Astrocyte (in vitro differentiated cells and primary cell): ENCODE data around the gene ADGRA1. TPM values are rescaled to one million over a fixed set of nuclear protein-coding genes. Genes with fewer than 3 reads are reported as not detected.

Experiments
- DNase-seq: peaks from one replicate; pipeline ENCODE4 v3.0.0-alpha.2; 2010; ENCODE audit warnings: low read depth
- FAIRE-seq: peaks from 2 replicates; lab custom pipeline; 2011; peaks lifted over from hg19 to GRCh38; lab: Jason Lieb, UNC
- H2AFZ ChIP-seq: 2 replicates; pipeline ENCODE4 v1.6.0; 2012; ENCODE audit warnings: low read depth, low read length, inconsistent platforms
- H3K27ac ChIP-seq: 2 replicates; pipeline ENCODE4 v1.5.1; 2011; ENCODE audit warnings: low read depth, low read length, inconsistent platforms
- H3K27me3 ChIP-seq: 2 replicates; pipeline ENCODE4 v1.6.0; 2011; ENCODE audit warnings: low read length, inconsistent platforms; ENCODE audit not compliant: insufficient read depth
- H3K36me3 ChIP-seq: 2 replicates; pipeline ENCODE4 v1.5.1; 2011; ENCODE audit warnings: low read length, inconsistent platforms; ENCODE audit not compliant: insufficient read depth
- H3K4me1 ChIP-seq: 2 replicates; pipeline ENCODE4 v1.5.1; 2011; ENCODE audit warnings: low read length, inconsistent platforms; ENCODE audit not compliant: insufficient read depth
- H3K4me2 ChIP-seq: 2 replicates; pipeline ENCODE4 v1.6.0; 2012; ENCODE audit warnings: low read length, inconsistent platforms
- H3K4me3 ChIP-seq: 2 replicates; pipeline ENCODE4 v1.5.1; 2011; ENCODE audit warnings: low read depth, mild to moderate bottlenecking, low read length, inconsistent platforms; ENCODE audit not compliant: insufficient read depth
- H3K79me2 ChIP-seq: 2 replicates; pipeline ENCODE4 v1.6.0; 2012; ENCODE audit warnings: mild to moderate bottlenecking, low read length, inconsistent platforms; ENCODE audit not compliant: insufficient read depth
- H3K9ac ChIP-seq: 2 replicates; pipeline ENCODE4 v1.6.0; 2012; ENCODE audit warnings: mild to moderate bottlenecking, low read length, inconsistent platforms
- H3K9me3 ChIP-seq: 2 replicates; pipeline ENCODE4 v1.5.1; 2012; ENCODE audit warnings: low read depth, mild to moderate bottlenecking, low read length, inconsistent platforms; ENCODE audit not compliant: insufficient read depth
- H4K20me1 ChIP-seq: 2 replicates; pipeline ENCODE4 v1.6.0; 2012; ENCODE audit warnings: low read length, inconsistent platforms; ENCODE audit not compliant: insufficient read depth
- H3K27ac Mint-ChIP-seq: one replicate; pipeline ENCODE4 v1.8.0; 2021; ENCODE audit warnings: mild to moderate bottlenecking, mixed read lengths; ENCODE audit not compliant: unreplicated experiment
- H3K27me3 Mint-ChIP-seq: one replicate; pipeline ENCODE4 v1.8.0; 2021; ENCODE audit warnings: low read depth, mixed read lengths; ENCODE audit not compliant: unreplicated experiment
- H3K36me3 Mint-ChIP-seq: one replicate; pipeline ENCODE4 v1.8.0; 2021; ENCODE audit warnings: low read depth, mixed read lengths; ENCODE audit not compliant: unreplicated experiment
- H3K4me1 Mint-ChIP-seq: one replicate; pipeline ENCODE4 v1.8.0; 2021; ENCODE audit warnings: low read depth, mixed read lengths; ENCODE audit not compliant: unreplicated experiment
- H3K4me3 Mint-ChIP-seq: one replicate; pipeline ENCODE4 v1.8.0; 2021; ENCODE audit warnings: mild to moderate bottlenecking, moderate library complexity, mixed read lengths; ENCODE audit not compliant: unreplicated experiment
- H3K9me3 Mint-ChIP-seq: one replicate; pipeline ENCODE4 v1.8.0; 2021; ENCODE audit warnings: mild to moderate bottlenecking, mixed read lengths; ENCODE audit not compliant: unreplicated experiment
- EZH2 ChIP-seq: IDR thresholded peaks from 2 replicates; pipeline ENCODE4 v1.6.1; 2012; ENCODE audit warnings: mild to moderate bottlenecking, low read length, inconsistent platforms; ENCODE audit not compliant: insufficient read depth
- total RNA-seq: library from RNA; stranded (reverse); gene quantifications from 2 replicates; pipeline ENCODE4 v1.2.1, GENCODE V29; 2021
- TF ChIP-seq, protein P1 (sequence below): IDR thresholded peaks from 2 replicates; pipeline ENCODE4 v1.5.1; 2011; ENCODE audit warnings: low read depth, mild to moderate bottlenecking, inconsistent platforms, low read length, moderate library complexity; ENCODE audit not compliant: insufficient read depth

Gene ADGRA1
- total RNA-seq, 1 donor from 2014 or later, result not detected

DNA sequence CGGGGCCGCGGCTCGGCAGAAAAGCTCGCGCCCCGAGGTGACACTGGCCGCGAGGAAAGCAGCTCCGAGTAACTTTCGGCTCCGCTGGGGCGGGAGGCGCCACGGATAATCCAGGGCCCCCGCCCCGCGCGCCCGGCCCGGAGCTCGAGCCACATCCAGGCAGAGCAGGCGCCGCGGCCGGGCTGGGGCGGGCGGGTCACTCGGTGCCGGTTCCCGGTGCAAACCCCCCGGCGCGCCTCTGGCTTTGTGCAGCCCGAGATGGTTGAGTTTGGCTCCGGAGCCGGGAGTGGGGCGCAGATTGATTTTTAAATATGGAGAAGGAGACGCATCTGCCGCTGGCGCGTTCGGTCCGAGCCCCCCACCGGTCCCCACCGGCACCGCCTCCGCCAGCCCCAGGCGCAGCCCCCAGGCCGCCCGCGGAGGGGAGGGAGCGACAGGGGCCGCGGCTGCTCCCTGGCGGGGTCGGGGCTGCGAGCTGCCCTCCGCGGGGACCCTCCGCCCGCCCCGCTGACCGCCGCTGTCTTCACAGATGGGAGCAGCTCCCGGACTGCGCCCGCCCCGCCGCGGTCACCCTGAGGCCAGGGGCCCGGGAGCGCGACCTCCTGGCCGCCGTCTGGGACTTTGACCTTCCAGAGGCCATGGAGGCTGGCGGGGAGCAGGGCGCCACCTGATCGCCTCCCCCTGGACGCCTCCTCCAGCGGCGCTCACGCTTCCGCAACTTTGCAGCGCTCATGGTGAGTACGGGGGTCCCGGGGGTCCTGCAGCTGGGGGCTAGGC, 643 bp downstream of the ADGRA1 start:
- Mint-ChIP-seq H3K27me3 (peaks cover 56% of the 10 kb centered on the region), H3K9me3 (peaks cover 1% of the 10 kb centered on the region), H3K4me3 (no peak overlapping the region), H3K27ac (no peak overlapping the region), H3K4me1 (peaks cover 2% of the 10 kb centered on the region), H3K36me3 (no peaks in the 10 kb centered on the region)
- H3K27ac ChIP-seq, result no peak overlapping the region
- no peak overlapping the region for H3K9ac ChIP-seq
- DNase-seq (no peak), FAIRE-seq (no peak)
- H3K4me2 ChIP-seq, result no peak overlapping the region
- H4K20me1 ChIP-seq, result no peaks in the 10 kb centered on the region
- H3K4me3 ChIP-seq, result no peak overlapping the region
- no peak overlapping the region for H2AFZ ChIP-seq
- TF ChIP-seq, protein P1, sequence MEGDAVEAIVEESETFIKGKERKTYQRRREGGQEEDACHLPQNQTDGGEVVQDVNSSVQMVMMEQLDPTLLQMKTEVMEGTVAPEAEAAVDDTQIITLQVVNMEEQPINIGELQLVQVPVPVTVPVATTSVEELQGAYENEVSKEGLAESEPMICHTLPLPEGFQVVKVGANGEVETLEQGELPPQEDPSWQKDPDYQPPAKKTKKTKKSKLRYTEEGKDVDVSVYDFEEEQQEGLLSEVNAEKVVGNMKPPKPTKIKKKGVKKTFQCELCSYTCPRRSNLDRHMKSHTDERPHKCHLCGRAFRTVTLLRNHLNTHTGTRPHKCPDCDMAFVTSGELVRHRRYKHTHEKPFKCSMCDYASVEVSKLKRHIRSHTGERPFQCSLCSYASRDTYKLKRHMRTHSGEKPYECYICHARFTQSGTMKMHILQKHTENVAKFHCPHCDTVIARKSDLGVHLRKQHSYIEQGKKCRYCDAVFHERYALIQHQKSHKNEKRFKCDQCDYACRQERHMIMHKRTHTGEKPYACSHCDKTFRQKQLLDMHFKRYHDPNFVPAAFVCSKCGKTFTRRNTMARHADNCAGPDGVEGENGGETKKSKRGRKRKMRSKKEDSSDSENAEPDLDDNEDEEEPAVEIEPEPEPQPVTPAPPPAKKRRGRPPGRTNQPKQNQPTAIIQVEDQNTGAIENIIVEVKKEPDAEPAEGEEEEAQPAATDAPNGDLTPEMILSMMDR, result no peak
- TF ChIP-seq EZH2, result no peak
- no peaks in the 10 kb centered on the region for H3K9me3 ChIP-seq
- no peaks in the 10 kb centered on the region for H3K4me1 ChIP-seq
- peaks cover 19% of the 10 kb centered on the region for H3K27me3 ChIP-seq
- no peaks in the 10 kb centered on the region for H3K36me3 ChIP-seq
- no peaks in the 10 kb centered on the region for H3K79me2 ChIP-seq

DNA sequence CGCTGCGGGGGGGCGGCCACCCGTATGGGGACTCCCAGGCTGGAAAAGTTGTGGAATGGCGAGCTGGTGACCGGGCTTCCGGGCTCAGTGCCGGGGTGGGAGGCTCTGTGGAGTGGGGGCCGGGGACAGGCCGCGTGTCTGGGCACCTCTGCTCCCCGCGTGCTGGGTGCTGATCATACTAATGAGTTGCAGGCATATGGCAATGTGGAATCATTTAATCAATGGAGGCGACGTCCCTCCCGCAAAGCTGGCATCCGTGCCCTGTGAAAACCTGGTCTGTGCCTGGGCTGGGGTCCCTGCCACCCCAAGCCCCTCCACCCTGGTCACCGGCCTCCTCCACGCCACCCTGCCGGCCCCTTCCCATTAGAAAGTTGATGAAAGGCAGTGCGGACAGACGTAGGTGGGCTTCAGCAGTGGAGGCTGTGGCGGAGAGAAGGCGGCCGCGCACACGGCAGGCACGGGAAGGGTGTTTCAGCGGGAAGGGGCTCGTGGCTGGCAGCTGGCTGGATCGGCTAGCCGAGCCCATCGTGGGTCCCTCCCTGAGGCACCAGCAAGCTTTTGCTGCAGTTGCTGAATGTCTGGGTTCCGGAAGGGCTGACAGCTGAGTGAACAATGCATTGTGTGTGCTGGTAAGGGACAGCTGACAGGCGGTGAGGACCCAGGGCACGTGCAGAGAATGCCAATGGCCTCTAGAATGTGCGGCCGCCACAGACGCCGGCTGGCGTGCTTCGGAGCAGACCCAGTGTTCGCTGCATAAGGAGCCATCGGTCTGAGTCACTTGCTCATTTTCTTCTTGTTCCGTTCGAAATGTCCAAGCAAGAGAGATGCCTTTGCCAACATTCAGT, 1.5 kb downstream of the ADGRA1 start:
- Mint-ChIP-seq H3K27me3 (peaks cover 60% of the 10 kb centered on the region), H3K27ac (no peak overlapping the region), H3K4me3 (no peak overlapping the region), H3K36me3 (no peaks in the 10 kb centered on the region), H3K4me1 (peaks cover 2% of the 10 kb centered on the region), H3K9me3 (peaks cover 1% of the 10 kb centered on the region)
- FAIRE-seq, result no peak
- no peaks in the 10 kb centered on the region for H3K9me3 ChIP-seq
- peaks cover 18% of the 10 kb centered on the region for H3K27me3 ChIP-seq
- no peak overlapping the region for H2AFZ ChIP-seq
- H3K4me2 ChIP-seq, result no peak overlapping the region
- no peak overlapping the region for H3K27ac ChIP-seq
- H4K20me1 ChIP-seq, result no peaks in the 10 kb centered on the region
- DNase-seq, result no peak
- TF ChIP-seq, protein P1, result no peak
- no peak for TF ChIP-seq EZH2
- no peaks in the 10 kb centered on the region for H3K79me2 ChIP-seq
- no peak overlapping the region for H3K4me3 ChIP-seq
- H3K4me1 ChIP-seq, result no peaks in the 10 kb centered on the region
- H3K9ac ChIP-seq, result no peak overlapping the region
- H3K36me3 ChIP-seq, result no peaks in the 10 kb centered on the region
